ENCODE results near the gene NXN. TPM values are rescaled to one million over a fixed set of nuclear protein-coding genes. Genes with fewer than 3 reads are reported as not detected.
"Not testable (repeated sequence)": the region's sequence is repeated elsewhere in the genome, so short reads cannot be mapped to it uniquely, and the experiment has no call there.

The NXN gene
- total RNA-seq, 1 donor from 2014 or later = 67.3 TPM

GRCh38 chr17:767076-767475, 212.5 kb downstream of the NXN start:
- no peak for TF ChIP-seq CTCF (IDR thresholded peaks at IDR 0.05)
- intact Hi-C loops (cut with DNase I) = no loop called here
- H3K36me3 ChIP-seq = peaks cover 41 to 62% of the 10 kb centered on the region in 2 donors

DNA sequence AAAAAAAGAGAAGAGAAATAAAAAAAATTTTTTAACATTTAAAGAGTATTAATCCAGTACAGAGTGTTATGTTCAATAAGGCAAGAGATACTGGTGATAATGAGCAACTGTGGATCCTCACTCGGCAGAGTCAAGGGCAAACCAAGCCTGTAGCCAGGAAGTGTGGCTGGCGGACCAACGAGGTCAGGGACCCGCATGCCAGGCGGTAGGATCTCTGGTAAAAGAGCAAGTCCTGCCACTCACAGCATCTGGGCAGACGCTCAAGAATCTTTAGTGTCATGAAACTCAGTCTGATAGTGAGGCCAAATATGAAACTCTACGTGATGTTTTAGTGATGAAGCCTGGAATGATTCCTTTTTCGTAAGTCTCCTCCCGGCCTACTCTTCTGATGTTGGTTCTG, 219.2 kb downstream of the NXN start:
- intact Hi-C loops (cut with DNase I) = no loop called here
- Histone ChIP-seq H3K27me3 (no peaks in the 10 kb centered on the region), H3K4me3 (no peak overlapping the region), H3K4me1 (peaks cover 0 to 3% of the 10 kb centered on the region in 2 donors), H3K9me3 (no peaks in the 10 kb centered on the region), H3K27ac (no peak overlapping the region), H3K36me3 (peaks cover 21 to 39% of the 10 kb centered on the region in 2 donors)
- no peak for TF ChIP-seq CTCF (IDR thresholded peaks at IDR 0.05)
- DNase-seq (ENCODE audit: low spot score in 2 of 2) = no peak

More at GRCh38 chr17:767076-767475, 212.5 kb downstream of the NXN start:
- Histone ChIP-seq H3K4me1 (no peaks in the 10 kb centered on the region), H3K27ac (no peak overlapping the region), H3K9me3 (no peaks in the 10 kb centered on the region), H3K4me3 (no peak overlapping the region), H3K27me3 (no peaks in the 10 kb centered on the region)
- DNase-seq (ENCODE audit: low spot score in 2 of 2) = no peak

DNA sequence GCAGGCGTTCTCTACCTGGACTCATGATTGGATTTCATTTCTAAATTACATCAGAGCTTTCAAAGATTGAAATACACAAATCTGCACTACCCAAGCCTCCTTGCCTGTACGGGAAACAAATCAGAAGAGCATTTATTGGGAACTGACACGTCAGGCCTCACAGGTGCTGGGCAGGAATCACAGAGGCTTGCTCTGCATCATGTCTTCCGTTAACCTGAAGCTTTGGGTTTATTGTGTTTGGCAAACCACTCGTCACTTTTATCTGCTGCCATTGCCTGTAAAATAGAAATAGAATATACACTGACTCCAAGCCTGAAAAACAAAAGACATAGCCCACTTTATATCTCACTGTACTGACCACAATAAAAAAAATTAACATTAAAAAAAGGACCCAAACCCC, 219.6 kb downstream of the NXN start:
- Histone ChIP-seq H3K9me3 (no peaks in the 10 kb centered on the region), H3K27me3 (no peaks in the 10 kb centered on the region), H3K36me3 (peaks cover 19 to 35% of the 10 kb centered on the region in 2 donors), H3K27ac (no peak overlapping the region), H3K4me1 (peaks cover 0 to 3% of the 10 kb centered on the region in 2 donors), H3K4me3 (no peak overlapping the region)
- intact Hi-C loops (cut with DNase I) = no loop called here
- TF ChIP-seq CTCF (IDR thresholded peaks at IDR 0.05) = no peak
- no peak for DNase-seq (ENCODE audit: low spot score in 2 of 2)

DNA sequence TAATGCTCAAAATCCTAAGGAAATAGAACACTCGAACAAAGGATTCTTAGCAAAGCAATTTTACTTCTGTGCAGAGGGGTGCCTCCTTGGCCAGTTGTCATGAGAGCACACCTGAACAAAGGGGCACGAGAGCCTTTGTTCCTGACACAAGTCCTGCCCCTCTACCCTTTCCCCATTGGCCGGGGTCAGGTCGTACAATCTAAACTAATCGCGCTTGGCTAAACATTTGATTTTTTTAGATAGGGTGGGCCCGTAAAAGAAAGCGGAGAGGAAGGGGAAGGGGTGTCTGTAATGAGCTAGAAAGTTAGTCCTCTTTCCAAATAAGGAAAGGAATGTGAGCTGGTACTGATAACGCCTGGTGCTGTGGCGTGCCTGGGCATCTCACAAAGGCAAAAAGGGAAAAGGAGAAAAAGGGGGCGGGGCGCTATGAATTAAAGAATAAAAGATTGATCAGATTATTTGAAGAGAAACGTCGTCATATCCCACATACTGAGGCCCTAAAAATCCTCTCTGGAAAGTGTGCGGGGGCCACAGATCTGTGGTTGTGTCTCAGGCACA, 223.5 kb downstream of the NXN start:
- H3K27me3 ChIP-seq; H3K4me1 ChIP-seq; intact Hi-C loops (cut with DNase I); DNase-seq (ENCODE audit: low spot score in 2 of 2); H3K9me3 ChIP-seq: not testable (repeated sequence)
- peaks cover 15 to 18% of the 10 kb centered on the region in 2 donors for H3K36me3 ChIP-seq
- peak overlapping the region; percentile 73 to 79 for H3K27ac ChIP-seq
- H3K4me3 ChIP-seq = peak overlapping the region in 1 of 2 donors; percentile 1

DNA sequence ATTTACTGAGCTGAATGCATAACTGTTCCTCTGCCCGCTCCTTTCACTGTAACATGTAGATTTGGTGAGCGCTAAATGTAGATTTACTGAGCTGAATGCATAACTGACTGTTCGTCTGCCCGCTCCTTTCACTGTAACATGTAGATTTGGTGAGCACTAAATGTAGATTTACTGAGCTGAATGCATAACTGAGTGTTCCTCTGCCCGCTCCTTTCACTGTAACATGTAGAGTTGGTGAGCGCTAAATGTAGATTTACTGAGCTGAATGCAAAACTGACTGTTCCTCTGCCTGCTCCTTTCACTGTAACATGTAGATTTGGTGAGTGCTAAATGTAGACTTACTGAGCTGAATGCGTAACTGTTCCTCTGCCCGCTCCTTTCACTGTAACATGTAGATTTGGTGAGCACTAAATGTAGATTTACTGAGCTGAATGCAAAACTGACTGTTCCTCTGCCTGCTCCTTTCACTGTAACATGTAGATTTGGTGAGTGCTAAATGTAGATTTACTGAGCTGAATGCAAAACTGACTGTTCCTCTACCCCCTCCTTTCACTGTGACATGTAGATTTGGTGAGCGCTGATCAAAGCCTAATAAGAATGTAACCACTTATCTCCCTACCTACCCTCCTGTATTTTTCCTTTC, 224.1 kb downstream of the NXN start:
- H3K36me3 ChIP-seq = peaks cover 11 to 12% of the 10 kb centered on the region in 2 donors
- H3K4me3 ChIP-seq = peak overlapping the region in 1 of 2 donors; percentile 1
- H3K27me3 ChIP-seq; DNase-seq (ENCODE audit: low spot score in 2 of 2); H3K9me3 ChIP-seq; intact Hi-C loops (cut with DNase I): not testable (repeated sequence)
- H3K4me1 ChIP-seq = peaks cover 6 to 12% of the 10 kb centered on the region in 2 donors
- peak overlapping the region; percentile 73 to 79 for H3K27ac ChIP-seq

DNA sequence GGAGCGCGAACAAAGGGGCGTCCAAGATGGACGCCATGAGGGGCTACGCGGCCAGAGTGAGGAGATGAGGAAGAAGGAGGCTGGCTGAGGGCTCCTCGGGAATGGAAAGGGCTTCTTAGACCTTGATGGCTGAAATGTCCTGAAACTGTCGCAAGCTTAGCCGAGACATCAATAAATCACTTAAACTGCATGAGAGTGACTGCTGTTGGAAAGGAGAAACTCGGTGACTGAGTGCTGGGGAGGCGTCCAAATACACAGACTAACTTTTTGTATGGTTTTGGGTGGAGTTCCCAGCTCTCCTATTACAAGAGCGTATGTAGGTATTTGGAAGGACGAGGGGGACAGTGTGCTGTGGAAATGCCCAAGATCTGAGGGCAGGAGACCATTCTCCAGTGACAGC, 226.2 kb downstream of the NXN start:
- no peak for TF ChIP-seq CTCF (IDR thresholded peaks at IDR 0.05)
- Histone ChIP-seq H3K4me1 (peaks cover 6 to 14% of the 10 kb centered on the region in 2 donors), H3K36me3 (peaks cover 3 to 5% of the 10 kb centered on the region in 2 donors), H3K27me3 (no peaks in the 10 kb centered on the region), H3K9me3 (no peaks in the 10 kb centered on the region), H3K27ac (peak overlapping the region; percentile 38 to 56), H3K4me3 (no peak overlapping the region)
- no peak for DNase-seq (ENCODE audit: low spot score in 2 of 2)
- intact Hi-C loops (cut with DNase I) = no loop called here

Data from ascending aorta (tissue), 2 donors.